Measurements from ENCODE around the gene RABL6. TPM values are rescaled to one million over a fixed set of nuclear protein-coding genes. Genes with fewer than 3 reads are reported as not detected.
"Not testable (repeated sequence)": the region's sequence is repeated elsewhere in the genome, so short reads cannot be mapped to it uniquely, and the experiment has no call there.

RABL6 gene
- total RNA-seq, 3 donors from 2014 or later (not counting 1 experiment from before 2014, with no cell fraction given) = 72.7 to 82.5 (median 75.9) TPM

- Mint-ChIP-seq H3K4me3 (peak overlapping the region; percentile 92), H3K4me1 (peaks cover 12 to 16% of the 10 kb centered on the region in 2 donors), H3K27ac (peak overlapping the region; percentile 84 to 88), H3K27me3 (ENCODE audit: low read depth in 2 of 2) (no peaks in the 10 kb centered on the region), H3K9me3 (no peaks in the 10 kb centered on the region), H3K36me3 (no peaks in the 10 kb centered on the region)
- Histone ChIP-seq H3K4me1 (ENCODE audit: control insufficient read depth, insufficient read depth, low read length) (peaks cover 23% of the 10 kb centered on the region), H3K9me3 (ENCODE audit: control insufficient read depth, insufficient read depth, low read length) (no peaks in the 10 kb centered on the region), H3K27ac (ENCODE audit: low read length) (peak overlapping the region; percentile 62), H3K36me3 (ENCODE audit: control insufficient read depth, insufficient read depth, low read length) (peaks cover 27% of the 10 kb centered on the region), H3K27me3 (ENCODE audit: control insufficient read depth, insufficient read depth, low read length) (no peaks in the 10 kb centered on the region), H3K4me3 (ENCODE audit: low read length) (peak overlapping the region; percentile 48)
- ATAC-seq = peak in 1 of 3 donors; percentile 6
- DNase-seq = peak in 1 of 2 donors; percentile 22
- intact Hi-C loops (cut with micrococcal nuclease) = loop anchor here (1.0 kb wide), 1 partner anchor 17 kb away; no protein-coding TSS in a partner anchor
- no peak for TF ChIP-seq CTCF (IDR thresholded peaks at IDR 0.05)
- under 1% methylated on average over 20 of the region's 20 CpGs for WGBS (ENCODE audit: insufficient coverage)
These were observed 58.0 kb downstream of the RABL6 start for GRCh38 chr9:136865768-136866103.

DNA sequence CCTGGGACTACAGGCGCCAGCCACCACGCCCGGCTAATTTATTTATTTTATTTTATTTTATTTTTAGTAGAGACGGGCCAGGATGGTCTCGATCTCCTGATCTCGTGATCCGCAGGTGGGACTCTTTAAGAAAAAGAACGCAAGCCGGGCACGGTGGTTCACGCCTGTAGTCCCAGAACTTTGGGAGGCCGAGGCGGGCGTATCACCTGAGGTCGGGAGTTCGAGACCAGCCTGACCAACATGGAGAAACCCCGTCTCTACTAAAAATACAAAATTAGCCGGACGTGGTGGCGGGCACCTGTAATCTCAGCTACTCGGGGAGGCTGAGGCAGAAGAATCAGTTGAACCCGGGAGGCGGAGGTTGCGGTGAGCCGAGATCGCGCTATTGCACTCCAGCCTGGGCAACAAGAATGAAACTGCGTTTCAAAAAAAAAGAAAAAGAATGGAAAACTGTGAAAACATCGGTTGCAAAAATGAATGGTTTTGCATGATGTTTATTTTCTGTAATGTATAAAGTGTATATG lies 59.2 kb downstream of the RABL6 start:
- Histone ChIP-seq H3K27ac (ENCODE audit: low read length) (peak overlapping the region; percentile 61), H3K4me3 (ENCODE audit: low read length) (peak overlapping the region; percentile 43), H3K4me1 (ENCODE audit: control insufficient read depth, insufficient read depth, low read length) (peaks cover 23% of the 10 kb centered on the region), H3K36me3 (ENCODE audit: control insufficient read depth, insufficient read depth, low read length) (peaks cover 22% of the 10 kb centered on the region)
- not testable (repeated sequence) for DNase-seq; H3K27me3 ChIP-seq (ENCODE audit: control insufficient read depth, insufficient read depth, low read length); H3K9me3 ChIP-seq (ENCODE audit: control insufficient read depth, insufficient read depth, low read length); H3K9me3 Mint-ChIP-seq; H3K27me3 Mint-ChIP-seq (ENCODE audit: low read depth in 2 of 2); H3K36me3 Mint-ChIP-seq; ATAC-seq
- peaks cover 12 to 16% of the 10 kb centered on the region in 2 donors for H3K4me1 Mint-ChIP-seq
- intact Hi-C loops (cut with micrococcal nuclease) = loop anchor here (1.0 kb wide), 1 partner anchor 15 kb away; no protein-coding TSS in a partner anchor
- WGBS (ENCODE audit: insufficient coverage) = 90% methylated on average over 26 of the region's 29 CpGs
- peak overlapping the region; percentile 84 for H3K4me3 Mint-ChIP-seq
- peak overlapping the region; percentile 84 to 88 for H3K27ac Mint-ChIP-seq

- WGBS (ENCODE audit: insufficient coverage) = 97% methylated on average over 18 of the region's 18 CpGs
These were observed 59.7 kb downstream of the RABL6 start for GRCh38 chr9:136867480-136867879.

GRCh38 chr9:136867917-136868316 lies 60.2 kb downstream of the RABL6 start:
- intact Hi-C loops (cut with micrococcal nuclease) = no loop called here
- no peak for TF ChIP-seq CTCF (IDR thresholded peaks at IDR 0.05)
- DNase-seq (no peak), ATAC-seq (no peak)
- H3K27me3 ChIP-seq (ENCODE audit: control insufficient read depth, insufficient read depth, low read length) = no peaks in the 10 kb centered on the region
- peaks cover 14% of the 10 kb centered on the region for H3K36me3 ChIP-seq (ENCODE audit: control insufficient read depth, insufficient read depth, low read length)
- Mint-ChIP-seq H3K27me3 (ENCODE audit: low read depth in 2 of 2) (no peaks in the 10 kb centered on the region), H3K27ac (no peak overlapping the region), H3K9me3 (no peaks in the 10 kb centered on the region), H3K36me3 (no peaks in the 10 kb centered on the region), H3K4me1 (peaks cover 12 to 16% of the 10 kb centered on the region in 2 donors), H3K4me3 (peak overlapping the region; percentile 59)
- H3K4me1 ChIP-seq (ENCODE audit: control insufficient read depth, insufficient read depth, low read length) = peaks cover 23% of the 10 kb centered on the region
- 97% methylated on average over 18 of the region's 18 CpGs for WGBS (ENCODE audit: insufficient coverage)
- H3K4me3 ChIP-seq (ENCODE audit: low read length) = no peak overlapping the region
- no peak overlapping the region for H3K27ac ChIP-seq (ENCODE audit: low read length)
- H3K9me3 ChIP-seq (ENCODE audit: control insufficient read depth, insufficient read depth, low read length) = no peaks in the 10 kb centered on the region

More at GRCh38 chr9:136867480-136867879, 59.7 kb downstream of the RABL6 start:
- peaks cover 18% of the 10 kb centered on the region for H3K36me3 ChIP-seq (ENCODE audit: control insufficient read depth, insufficient read depth, low read length)
- intact Hi-C loops (cut with micrococcal nuclease) = no loop called here
- peaks cover 12 to 16% of the 10 kb centered on the region in 2 donors for H3K4me1 Mint-ChIP-seq
- peaks cover 23% of the 10 kb centered on the region for H3K4me1 ChIP-seq (ENCODE audit: control insufficient read depth, insufficient read depth, low read length)
- no peaks in the 10 kb centered on the region for H3K27me3 Mint-ChIP-seq (ENCODE audit: low read depth in 2 of 2)
- no peaks in the 10 kb centered on the region for H3K9me3 ChIP-seq (ENCODE audit: control insufficient read depth, insufficient read depth, low read length)
- H3K4me3 ChIP-seq (ENCODE audit: low read length) = no peak overlapping the region
- ATAC-seq (no peak), DNase-seq (no peak)
- H3K27me3 ChIP-seq (ENCODE audit: control insufficient read depth, insufficient read depth, low read length) = no peaks in the 10 kb centered on the region
- no peak overlapping the region for H3K27ac Mint-ChIP-seq
- peak overlapping the region; percentile 59 for H3K4me3 Mint-ChIP-seq
- no peaks in the 10 kb centered on the region for H3K9me3 Mint-ChIP-seq
- H3K36me3 Mint-ChIP-seq = no peaks in the 10 kb centered on the region
- H3K27ac ChIP-seq (ENCODE audit: low read length) = no peak overlapping the region
- TF ChIP-seq CTCF (IDR thresholded peaks at IDR 0.05) = no peak
